GM21423 (cell line): ENCODE results near the gene PLXNA2.

Experiments
- ATAC-seq: cut with Tn5 transposase; IDR thresholded peaks from one replicate; pipeline ENCODE4 v1.9.1; 2021; ENCODE audit warnings: mild to moderate bottlenecking, moderate library complexity; ENCODE audit not compliant: unreplicated experiment

PLXNA2 gene

DNA sequence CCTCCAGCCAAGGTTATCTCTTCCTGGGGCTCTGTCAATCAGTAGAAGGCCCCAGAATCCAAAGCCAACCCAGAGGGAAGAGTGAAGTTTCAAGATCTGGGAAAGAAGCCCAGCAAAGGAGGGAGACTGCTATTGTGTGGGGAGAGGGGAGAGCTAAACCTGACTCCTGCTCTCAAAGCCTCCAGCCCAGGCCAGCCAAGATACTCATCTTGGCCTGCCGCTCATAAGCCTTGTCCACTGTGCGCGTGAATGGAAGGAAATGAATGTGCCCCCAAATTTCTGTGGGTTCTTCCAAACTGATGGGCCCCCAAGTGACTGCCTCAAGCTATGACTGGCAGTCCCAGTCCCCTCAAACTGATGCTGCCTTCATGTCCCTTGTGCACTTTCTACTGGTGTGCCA, 2.0 kb downstream of the PLXNA2 start:
- no peak for ATAC-seq

DNA sequence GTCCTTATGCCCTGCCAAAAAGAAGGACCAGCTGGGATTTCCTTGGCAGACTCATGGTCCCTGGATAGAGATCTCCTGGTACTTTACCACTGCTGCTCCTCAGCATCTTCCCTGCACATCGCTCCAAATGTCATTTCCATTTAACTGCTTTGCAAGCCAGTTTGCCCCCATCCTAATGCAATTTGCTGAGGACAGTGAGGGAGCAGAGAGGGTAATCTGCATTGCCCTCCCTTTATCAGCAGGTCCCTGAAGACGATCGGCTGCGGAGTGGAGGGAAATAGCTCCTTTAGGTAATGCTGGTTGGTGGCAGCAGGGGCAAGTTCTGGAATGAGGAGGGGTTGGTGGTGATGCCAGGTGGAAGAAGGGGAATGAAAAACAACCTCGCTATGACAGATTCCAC, 2.7 kb downstream of the PLXNA2 start:
- no peak for ATAC-seq

DNA sequence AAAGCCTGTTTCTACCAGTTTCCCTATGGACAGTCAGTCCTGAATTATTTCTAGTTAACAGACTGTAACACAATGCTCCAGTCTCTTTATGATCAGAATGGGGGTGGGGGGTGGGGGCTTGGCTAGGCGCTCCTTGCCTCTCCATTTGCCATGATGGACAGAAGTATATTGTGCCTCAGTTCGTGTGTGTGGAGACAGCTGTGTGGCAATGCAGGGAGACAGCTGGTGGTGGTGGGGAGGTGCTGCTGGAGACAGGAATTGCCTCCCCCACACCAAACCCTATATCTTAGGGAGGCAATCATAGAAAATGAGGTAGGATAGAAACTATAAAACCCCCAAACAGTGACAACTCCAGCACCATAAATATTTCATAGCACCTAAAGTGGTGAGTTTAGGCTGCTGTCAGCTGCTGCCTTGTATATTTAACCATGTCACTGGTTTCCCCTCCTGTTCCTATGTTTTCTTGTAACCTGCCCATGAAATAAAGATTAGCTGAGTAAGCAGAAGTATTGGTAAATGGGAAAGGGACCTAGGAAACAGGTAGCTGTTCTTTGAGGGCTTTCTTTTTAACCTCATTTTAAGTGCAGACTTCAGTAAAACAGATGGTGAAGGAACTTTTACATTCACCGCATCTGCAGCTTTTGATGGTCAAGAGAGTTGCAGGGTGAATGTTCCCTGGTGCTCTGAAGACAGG, 3.4 kb downstream of the PLXNA2 start:
- ATAC-seq, result no peak

DNA sequence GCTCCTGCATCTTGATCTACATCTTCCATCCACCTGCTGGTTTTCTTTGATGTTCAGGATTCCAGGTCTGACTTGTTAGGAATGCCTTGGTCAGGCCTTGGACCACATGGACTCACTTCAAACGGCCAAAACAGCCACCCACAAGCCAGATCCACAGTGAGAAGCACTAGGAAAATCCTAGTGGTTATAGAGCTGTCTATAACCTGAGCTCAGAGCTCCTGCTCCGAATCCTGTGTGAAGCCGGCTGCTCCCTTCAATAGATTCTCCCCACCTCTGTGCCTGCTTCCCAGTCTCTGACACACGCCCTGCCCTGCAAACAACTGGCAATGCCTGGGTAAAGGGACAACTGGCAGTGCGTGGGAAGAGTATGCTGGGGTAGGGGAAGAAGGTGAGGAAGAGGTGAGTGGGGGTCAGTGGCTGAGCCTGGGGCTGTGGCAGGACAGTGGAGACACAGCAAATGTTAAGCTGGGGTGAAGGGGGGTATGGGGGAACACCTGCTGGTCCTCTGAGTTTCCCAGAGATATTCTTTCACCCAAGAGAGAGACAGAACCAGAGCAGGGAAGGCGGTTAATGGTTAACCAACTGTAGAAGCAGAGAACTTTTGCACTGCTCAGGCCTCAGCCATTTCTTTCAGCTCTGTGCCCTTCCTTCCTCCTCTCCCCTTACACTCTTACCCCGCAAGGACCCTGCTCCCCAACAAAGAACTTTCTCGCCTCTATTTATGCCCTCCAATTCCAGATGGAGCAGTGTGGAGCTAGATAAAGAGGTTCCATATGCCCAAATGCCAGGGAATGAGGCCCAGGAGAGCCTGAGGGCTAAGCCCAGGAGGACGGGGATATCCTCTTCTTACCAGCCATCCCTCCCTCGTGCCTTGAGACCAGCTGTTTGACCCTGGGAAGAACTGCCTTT, 4.5 kb downstream of the PLXNA2 start:
- no peak for ATAC-seq

DNA sequence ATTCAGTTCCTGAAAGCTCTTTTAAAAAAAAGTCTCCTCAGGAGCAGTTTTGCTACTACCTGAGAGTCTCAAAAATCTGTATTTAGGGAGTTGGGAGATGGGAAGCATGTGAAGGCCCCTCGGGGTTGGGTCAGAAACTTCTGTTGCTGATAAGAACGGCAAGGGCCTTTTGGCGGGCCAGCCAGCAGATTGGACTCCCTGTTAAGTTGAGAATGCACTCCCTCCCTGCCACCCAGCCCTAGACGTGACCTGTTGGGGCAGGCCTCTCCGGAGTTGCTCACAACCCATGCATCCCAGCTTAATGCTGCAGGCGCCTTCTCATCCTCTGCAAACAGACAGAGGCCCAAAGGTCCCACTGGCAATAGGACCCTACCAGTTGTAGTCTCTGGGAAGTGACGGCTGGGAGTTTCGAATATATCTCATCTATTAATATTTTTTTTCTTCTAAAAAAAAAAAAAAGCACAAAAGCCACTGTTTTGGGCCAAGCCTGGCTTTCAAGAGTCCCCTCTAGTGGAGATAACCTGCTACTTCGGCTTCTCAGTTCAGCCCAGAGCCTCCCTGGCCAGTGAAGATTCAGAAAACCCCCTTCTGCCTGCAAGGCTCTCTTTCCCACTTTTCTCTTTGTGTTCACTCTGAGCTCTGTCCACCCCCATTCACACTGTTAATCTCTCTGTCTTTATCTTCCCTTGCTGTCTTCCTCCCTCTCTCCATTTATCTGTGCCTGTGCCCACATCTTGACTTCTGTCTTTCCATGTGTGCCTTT, 5.3 kb downstream of the PLXNA2 start:
- ATAC-seq, result peak; percentile 49

DNA sequence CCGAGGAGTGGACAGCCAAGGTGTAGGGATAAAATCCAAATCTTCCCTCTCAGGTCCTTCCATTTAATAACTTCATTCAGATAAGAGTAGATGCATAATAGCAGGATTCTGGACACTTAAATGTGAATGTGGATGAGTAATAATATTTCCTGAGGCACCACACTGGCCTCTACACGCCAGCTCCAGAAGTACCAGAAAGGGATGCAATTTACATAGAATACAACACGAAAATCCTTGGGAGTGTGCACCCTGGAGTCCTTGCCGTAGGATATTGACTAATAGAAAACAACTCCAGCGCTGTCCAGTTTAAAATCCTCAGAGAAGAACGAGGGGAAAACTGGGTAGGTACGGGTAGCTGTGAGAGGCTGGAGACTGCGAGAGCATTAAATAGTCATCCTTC, 6.9 kb downstream of the PLXNA2 start:
- no peak for ATAC-seq

DNA sequence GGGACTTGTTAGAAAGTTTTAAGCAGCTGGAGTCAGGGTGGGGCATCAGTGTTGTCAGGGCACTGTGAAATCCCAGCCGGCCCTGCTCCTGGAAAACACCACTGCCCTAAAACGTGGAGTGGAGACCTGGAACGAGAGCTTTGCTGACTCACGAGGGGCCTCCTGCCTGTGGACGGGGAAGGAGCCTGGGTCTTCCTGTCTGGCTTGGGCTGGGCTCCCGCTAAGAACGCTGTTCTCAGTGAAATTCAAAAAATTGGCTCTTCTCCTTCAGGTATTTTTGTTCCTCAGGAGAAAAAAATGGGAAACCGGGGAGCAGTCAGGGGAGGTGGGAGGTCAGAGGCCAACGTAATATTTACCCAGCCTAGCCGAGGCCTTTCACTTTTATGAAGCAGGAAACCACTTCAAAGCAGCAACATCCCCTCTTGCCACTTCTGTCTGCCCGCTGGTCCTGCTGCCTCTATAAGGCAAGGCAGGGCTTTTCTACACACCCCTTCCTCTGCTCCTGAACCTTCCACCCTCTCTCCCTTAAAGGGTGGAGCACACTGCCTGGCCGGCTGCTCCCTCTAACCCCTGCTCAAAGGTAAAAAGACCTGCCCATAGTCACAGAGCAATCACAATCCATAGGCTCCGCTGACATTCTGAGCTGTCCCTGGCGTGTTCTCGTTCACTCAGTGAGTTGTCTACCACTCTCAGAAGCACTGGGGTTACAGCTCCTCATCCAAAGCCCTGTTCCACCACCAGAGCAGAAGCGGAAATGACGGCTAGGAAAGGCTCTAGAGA, 8.0 kb downstream of the PLXNA2 start:
- ATAC-seq, result no peak

DNA sequence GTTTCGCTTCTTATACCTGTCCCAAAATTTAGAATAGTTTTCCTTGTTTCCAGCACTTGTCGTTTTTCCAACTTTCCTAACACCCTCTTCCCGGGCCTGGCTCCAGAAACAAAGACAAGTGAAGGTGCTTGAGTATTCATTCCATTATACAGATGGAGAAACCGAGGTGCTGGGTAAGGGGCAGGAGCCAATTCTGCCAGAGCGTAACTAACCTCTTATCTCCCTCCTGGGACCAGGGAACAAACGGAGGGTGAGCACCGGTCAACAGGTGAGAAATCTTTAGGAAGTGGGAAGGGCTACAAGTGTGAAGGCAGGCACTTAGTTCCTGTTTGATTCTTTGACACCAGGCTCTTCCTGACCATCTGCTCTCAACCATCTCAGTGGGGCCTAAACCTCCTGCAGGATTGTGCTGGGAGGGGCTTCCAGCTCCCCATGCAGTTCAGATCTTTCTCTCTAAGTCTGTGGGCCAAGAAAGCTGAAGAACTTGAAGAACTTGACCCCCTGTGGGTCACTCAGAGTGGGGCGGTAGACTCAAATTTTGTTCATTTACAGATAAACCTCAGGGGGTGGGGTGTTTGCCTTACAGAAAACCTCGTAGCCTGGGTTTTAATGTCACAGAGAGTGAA, 8.7 kb downstream of the PLXNA2 start:
- no peak for ATAC-seq

DNA sequence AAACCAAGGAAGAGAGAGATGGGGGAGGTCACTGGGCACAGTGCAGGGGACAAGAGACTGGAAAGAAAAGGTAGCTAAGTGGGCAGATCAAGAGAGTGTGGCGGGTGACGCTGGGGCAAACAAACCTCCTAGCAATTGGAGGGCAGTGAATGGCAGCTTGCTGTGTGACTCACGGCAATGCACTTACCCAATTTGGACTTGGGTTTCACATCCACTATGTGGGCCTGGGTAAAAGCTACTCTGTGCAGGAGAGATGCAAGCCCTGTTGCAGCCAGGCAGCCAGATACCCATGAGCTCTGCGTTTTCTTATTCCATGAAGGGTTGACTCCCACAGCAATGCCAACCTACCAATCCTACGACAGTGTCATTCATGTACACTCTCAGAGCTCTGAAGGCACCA, 9.5 kb downstream of the PLXNA2 start:
- ATAC-seq, result no peak

DNA sequence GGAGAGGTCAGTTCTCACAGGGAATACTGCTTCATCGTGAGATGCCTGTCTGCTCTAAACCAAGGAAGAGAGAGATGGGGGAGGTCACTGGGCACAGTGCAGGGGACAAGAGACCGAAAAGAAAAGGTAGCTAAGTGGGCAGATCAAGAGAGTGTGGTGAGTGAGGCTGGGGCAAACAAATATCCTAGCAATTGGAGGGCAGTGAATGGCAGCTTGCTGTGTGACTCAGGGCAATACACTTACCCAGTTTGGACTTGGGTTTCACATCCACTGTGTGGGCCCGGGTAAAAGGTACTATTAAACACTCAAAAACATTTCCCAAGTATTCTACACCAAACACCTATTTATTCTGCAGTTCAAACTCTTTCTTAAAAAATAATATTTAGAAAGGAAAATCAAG, 10.2 kb downstream of the PLXNA2 start:
- no peak for ATAC-seq

DNA sequence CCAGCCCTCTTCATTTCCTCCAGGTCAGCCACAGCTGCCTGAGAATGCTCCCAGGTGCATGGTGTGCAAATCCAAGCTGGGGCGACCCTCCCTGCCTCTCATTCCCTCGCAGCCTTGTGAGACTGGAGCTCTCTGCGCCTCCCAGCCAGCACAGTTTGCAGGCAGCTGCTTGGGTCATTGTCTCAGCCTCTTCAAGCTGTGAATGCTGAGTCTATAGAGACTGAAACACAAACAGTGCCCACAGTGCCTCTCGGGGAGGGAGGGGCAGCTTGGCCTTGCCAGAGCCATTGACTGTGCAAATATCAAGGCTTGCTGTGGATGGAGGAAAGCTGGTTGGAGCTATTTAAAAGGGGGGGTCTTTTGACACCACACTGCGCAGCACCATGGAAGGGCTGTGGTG, 10.6 kb downstream of the PLXNA2 start:
- ATAC-seq, result no peak

DNA sequence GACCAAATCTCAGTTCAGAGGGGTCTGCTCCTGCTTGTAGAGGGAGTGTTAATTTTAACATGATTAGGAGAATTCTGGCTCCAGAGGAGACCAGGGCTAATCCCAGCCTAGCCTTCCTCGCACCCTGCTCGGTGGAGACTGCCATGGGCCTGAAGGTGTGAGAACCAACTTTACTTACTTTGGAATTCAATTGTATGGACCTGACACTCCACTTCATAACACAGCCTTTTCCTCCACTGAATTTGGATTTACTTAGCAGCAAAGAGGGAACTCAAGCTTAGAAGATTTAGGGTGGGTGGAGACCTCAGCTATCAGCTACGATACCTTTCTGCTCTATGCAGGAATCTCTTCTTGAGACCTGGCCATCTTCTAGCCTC, 11.5 kb downstream of the PLXNA2 start:
- no peak for ATAC-seq

DNA sequence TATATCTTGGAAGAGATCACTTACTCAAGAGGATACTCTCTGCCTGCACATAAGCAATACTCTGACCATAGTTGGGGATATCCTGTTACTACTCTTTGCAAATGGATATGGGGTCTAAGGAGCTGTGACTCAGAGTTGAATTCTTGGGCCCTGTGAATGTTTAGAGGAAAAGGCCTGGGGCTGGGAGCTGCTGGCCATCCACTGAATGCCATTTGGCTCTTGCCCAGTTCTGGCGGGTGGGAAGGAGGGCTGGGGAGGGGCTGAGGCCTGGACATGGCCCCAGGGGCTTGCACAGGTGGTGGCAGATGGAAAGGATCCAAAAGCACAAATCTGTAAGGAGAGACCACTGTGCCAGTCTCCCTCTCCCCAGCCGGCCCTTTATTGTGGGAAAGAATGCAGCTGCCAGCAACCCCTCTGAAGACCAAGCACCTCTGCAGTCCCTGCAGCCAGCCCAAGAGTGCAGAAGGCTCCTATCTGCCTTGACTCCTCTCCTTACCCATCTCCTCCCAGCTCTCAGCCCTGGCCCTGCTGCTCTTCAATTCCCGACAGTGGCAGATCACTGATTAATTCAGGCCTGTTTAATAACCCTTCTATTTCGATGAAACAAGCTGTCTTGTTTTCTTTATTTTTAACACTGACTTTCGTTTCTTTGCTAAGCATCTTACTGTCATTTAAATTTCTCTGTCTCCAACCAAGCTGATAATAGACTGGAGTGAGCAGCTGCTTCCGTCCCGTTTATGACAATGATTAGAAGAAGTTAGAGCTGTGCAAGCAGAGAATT, 12.1 kb downstream of the PLXNA2 start:
- no peak for ATAC-seq

DNA sequence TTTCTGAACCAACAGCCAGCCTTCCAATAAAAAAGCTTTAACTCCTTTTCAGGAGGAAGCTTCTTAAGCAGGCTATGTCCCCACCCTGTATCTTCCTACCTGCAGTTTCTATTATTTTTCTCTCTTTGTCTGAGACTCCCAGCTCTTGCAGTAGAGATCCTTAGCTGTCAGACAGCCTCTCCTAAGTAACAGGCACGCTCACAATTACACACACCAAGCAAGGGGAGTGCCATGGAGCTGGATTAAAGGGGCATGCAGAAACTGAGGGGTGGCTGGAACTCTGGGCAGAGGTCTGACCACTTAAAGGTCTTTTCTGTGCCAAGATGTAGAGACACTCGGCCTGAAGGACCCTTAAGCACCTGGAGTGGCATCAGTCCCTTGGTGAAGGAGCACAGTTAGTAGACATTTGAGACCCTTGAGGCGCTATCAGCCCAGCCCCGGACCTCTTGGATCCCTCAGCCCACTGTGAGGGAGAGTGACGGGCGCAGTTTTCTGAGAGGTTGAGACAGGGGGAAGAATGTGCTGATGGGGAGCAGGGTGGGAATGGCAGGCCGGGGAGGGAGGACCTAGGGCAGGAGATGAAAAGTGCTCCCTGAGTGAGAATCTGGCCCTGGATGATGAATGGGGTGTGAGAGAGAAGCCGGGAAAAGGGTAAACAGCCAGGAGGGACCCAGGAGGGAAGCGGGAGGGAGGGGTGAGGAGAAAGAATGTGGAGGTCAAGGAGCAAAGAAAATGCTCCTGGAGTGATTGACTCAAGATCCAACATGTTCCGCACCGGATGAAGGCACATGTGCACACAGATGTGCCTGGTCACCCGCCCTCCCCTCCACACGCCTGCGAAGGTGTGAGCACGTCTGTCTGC, 13.3 kb downstream of the PLXNA2 start:
- ATAC-seq, result no peak

DNA sequence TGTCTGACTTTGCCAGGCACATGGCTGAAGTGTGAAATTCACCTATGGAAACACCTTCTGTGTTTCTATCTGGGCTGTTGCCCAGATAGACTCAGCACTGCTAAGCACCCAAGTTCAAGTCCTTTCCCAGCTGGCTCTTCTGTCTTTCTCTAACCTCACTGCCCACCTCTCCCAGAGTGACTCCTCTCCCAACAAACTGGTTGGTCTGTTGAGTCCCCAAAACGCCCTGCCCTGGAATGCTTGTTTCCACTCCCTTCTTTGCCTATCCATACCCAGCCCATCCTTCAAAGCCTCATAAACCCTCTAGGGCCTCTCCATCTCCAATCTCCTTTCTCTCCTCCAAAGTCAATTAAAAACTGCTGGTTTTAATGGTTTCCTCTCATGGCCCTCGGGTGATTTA, 15.6 kb downstream of the PLXNA2 start:
- ATAC-seq, result no peak

DNA sequence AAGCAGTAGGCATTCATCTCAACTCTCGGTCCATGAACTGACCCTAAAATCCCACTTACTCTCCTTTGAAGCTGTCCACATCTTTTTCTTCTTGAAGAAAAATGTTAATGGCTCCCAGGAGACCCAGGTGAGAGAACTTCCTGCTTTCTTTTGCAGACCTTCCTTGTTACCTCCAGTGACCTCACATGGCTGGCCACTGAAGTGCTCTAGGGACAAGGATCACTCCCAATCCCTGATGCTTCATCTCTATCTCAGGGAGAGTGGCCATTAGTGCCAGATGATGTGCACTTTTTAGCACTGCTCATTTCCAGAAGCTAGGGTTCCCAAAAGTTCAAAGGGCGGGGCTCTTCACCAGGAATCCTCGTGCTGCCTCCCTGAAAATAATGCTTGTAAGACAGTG, 16.2 kb downstream of the PLXNA2 start:
- ATAC-seq, result no peak

DNA sequence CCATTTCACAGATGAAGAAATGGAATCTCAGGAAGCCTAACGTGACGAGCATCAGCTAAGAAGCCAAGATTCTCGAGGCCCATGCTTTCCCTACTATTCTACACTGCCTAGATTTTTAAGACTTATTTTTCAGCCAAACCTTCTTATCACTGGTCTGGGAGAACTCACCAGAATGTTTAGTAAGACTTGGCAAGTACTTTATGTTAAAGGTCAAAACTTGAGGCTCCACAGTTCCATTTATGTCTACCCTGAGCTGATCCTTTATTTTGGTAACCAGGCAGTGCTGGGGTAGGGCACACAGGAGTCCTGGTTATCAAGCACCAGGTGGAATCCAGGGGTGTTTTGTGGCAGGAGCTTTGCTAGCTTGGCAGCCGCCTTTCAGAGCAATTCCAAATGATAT, 16.8 kb downstream of the PLXNA2 start:
- ATAC-seq, result no peak

DNA sequence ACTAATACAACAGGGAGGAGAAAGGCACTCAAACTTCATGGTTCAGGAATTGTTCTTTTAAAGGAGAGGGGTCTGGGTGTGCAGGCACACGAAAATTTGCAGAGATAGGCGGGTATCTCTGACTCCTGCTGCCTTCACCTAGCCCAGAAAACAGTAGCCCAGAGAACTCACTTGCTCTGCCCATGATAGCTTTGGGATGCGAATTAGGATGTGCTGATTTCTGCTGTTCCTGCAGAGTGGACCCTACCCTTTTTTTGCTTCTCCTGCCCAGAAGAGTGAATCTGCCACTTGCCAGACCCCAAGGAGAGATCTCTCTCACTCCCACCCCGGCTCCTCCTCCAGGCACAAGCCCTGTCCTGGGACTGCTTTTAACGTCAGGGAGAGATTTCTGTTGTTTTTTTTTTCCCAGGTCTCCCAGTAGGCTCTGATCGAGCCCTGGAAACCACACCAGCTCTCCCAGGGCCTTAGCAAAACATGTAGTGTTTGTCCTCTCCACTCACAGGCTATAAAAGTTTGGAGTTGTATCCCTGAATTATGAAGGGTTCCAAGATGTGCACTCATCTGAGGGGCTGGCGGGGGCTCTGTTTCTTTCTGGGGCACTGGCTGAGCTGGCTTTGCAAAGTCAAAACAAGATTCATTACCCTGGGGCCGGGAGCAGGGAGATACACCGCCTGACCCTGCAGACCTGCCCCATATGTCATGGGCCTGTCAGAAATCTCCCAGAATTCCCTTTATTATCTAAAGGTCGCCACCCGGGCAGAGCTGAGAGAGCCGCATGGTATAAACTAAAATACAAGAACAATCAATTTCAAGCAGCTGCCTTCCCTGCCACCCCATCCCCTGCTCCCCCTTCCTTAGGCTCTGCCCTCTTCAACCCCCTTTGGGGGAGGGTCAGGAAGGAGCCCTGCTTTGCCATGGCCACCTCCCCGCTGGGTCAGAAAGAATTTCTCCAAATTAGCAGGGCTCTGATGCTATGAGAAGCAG, 17.9 kb downstream of the PLXNA2 start:
- no peak for ATAC-seq
